IPS-15b (cell line): ENCODE measurements around the gene SLC25A14.
A peak's percentile ranks its signal among the peaks of the same experiment; 100 is the strongest.

Experiments
- H3K27me3 ChIP-seq: one replicate; pipeline ENCODE4 v1.6.1; 2013; ENCODE audit warnings: low read length; ENCODE audit not compliant: control insufficient read depth, insufficient read depth
- H3K36me3 ChIP-seq: one replicate; pipeline ENCODE4 v1.6.1; 2013; ENCODE audit warnings: low read length; ENCODE audit not compliant: control insufficient read depth, insufficient read depth
- H3K4me1 ChIP-seq: one replicate; pipeline ENCODE4 v1.6.1; 2013; ENCODE audit warnings: mild to moderate bottlenecking, low read length; ENCODE audit not compliant: control insufficient read depth, insufficient read depth
- H3K4me3 ChIP-seq: one replicate; pipeline ENCODE4 v1.5.1; 2013; ENCODE audit warnings: low read depth, low read length
- H3K9ac ChIP-seq: one replicate; pipeline ENCODE4 v1.6.1; 2013; ENCODE audit warnings: low read depth, mild to moderate bottlenecking, low read length
- H3K9me3 ChIP-seq: one replicate; pipeline ENCODE4 v1.6.1; 2013; ENCODE audit warnings: mild to moderate bottlenecking, low read length; ENCODE audit not compliant: control insufficient read depth, insufficient read depth

Gene SLC25A14

GRCh38 chrX:130386408-130386808, 46.7 kb downstream of the SLC25A14 start:
- no peak overlapping the region for H3K4me3 ChIP-seq
- H3K9me3 ChIP-seq, result no peaks in the 10 kb centered on the region

DNA sequence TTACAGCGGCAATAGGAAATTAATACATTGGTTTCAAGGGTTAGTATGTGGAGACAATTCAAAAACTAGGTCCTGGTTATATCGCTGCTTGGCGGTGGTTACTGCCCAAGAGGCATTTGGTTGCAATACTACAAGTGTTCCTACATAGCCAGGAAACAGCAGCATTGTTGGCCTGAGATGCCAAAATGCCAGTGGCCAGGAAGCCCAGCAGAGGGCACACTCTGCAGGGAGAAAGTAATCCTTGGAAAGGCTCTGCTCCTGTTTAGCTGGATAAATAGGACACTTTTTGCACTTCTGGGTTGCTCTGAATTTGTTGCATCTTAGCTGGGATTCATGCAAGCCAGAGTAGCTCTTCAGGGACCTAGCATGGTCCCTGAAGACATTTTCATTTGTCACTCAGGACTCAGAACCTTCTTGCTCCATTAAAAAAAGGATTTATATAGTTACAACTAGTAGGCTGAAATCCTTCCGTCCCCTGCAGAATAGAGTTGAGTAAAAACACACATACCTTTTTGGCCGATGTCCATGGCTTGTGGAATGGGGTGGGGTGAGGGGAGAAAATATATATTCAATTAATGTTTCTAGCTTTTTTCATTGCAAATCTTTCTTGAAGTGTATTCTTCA, 53.8 kb downstream of the SLC25A14 start:
- no peak overlapping the region for H3K9ac ChIP-seq
- no peaks in the 10 kb centered on the region for H3K36me3 ChIP-seq
- no peak overlapping the region for H3K4me3 ChIP-seq
- H3K27me3 ChIP-seq, result peaks cover 3% of the 10 kb centered on the region
- H3K9me3 ChIP-seq, result no peaks in the 10 kb centered on the region
- H3K4me1 ChIP-seq, result no peaks in the 10 kb centered on the region

More at GRCh38 chrX:130386408-130386808, 46.7 kb downstream of the SLC25A14 start:
- H3K36me3 ChIP-seq, result no peaks in the 10 kb centered on the region
- no peaks in the 10 kb centered on the region for H3K27me3 ChIP-seq
- H3K4me1 ChIP-seq, result no peaks in the 10 kb centered on the region
- H3K9ac ChIP-seq, result no peak overlapping the region

GRCh38 chrX:130395341-130395740, 55.6 kb downstream of the SLC25A14 start:
- Histone ChIP-seq H3K36me3 (no peaks in the 10 kb centered on the region), H3K4me3 (no peak overlapping the region), H3K27me3 (peaks cover 14% of the 10 kb centered on the region), H3K4me1 (no peaks in the 10 kb centered on the region), H3K9me3 (no peaks in the 10 kb centered on the region), H3K9ac (no peak overlapping the region)

- Histone ChIP-seq H3K4me1 (no peaks in the 10 kb centered on the region), H3K4me3 (peak within 1 kb of the TSS; percentile 93), H3K9me3 (no peaks in the 10 kb centered on the region), H3K9ac (peak within 1 kb of the TSS; percentile 89), H3K27me3 (peaks cover 13% of the 10 kb centered on the region), H3K36me3 (peaks cover 11% of the 10 kb centered on the region)
Observed at GRCh38 chrX:130401415-130402207, 61.9 kb downstream of the SLC25A14 start, which contains the start of gene RBMX2. Gene RBMX2, plus strand, starts transcription at chrX:130401987. Its CDS starts 46 bp downstream, at chrX:130402033.

- H3K4me1 ChIP-seq, result no peaks in the 10 kb centered on the region
- peaks cover 11% of the 10 kb centered on the region for H3K36me3 ChIP-seq
- no peaks in the 10 kb centered on the region for H3K9me3 ChIP-seq
- peaks cover 11% of the 10 kb centered on the region for H3K27me3 ChIP-seq
- H3K9ac ChIP-seq, result peak overlapping the region; percentile 89
- peak overlapping the region; percentile 93 for H3K4me3 ChIP-seq
Observed at GRCh38 chrX:130402208-130402684, 62.5 kb downstream of the SLC25A14 start.

- H3K9me3 ChIP-seq, result no peaks in the 10 kb centered on the region
- no peaks in the 10 kb centered on the region for H3K4me1 ChIP-seq
- peaks cover 6% of the 10 kb centered on the region for H3K36me3 ChIP-seq
- H3K4me3 ChIP-seq, result no peak overlapping the region
- no peaks in the 10 kb centered on the region for H3K27me3 ChIP-seq
- H3K9ac ChIP-seq, result no peak overlapping the region
Observed at GRCh38 chrX:130413415-130413814, 73.7 kb downstream of the SLC25A14 start.

DNA sequence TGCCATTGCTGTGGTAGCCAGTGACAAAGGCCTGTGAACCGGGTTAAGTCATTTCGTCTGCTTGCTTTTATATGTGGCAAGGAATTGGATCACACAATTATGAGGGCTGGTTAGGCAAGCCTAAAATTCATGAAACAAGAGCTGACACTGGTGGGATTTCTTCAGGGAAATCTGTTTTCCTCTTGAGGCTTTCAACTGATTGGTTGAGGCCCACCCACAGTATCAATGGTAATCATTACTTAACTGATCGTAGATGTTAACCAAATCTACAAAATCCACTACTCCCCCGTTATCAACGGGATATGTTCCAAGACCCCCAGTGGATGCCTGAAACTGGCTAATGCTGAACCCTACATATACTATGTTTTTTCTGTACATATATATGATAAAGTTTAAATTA, 75.1 kb downstream of the SLC25A14 start:
- Histone ChIP-seq H3K27me3 (no peaks in the 10 kb centered on the region), H3K36me3 (peaks cover 6% of the 10 kb centered on the region)

GRCh38 chrX:130415201-130415600, 75.5 kb downstream of the SLC25A14 start:
- Histone ChIP-seq H3K9me3 (no peaks in the 10 kb centered on the region), H3K9ac (no peak overlapping the region), H3K27me3 (no peaks in the 10 kb centered on the region), H3K4me3 (no peak overlapping the region), H3K36me3 (peaks cover 6% of the 10 kb centered on the region), H3K4me1 (peaks cover 11% of the 10 kb centered on the region)

More for the DNA sequence above, 75.1 kb downstream of the SLC25A14 start:
- H3K9me3 ChIP-seq, result no peaks in the 10 kb centered on the region
- H3K4me1 ChIP-seq, result peaks cover 11% of the 10 kb centered on the region
- no peak overlapping the region for H3K9ac ChIP-seq
- H3K4me3 ChIP-seq, result no peak overlapping the region

- Histone ChIP-seq H3K36me3 (peaks cover 6% of the 10 kb centered on the region), H3K4me3 (no peak overlapping the region), H3K9me3 (no peaks in the 10 kb centered on the region), H3K27me3 (no peaks in the 10 kb centered on the region), H3K9ac (no peak overlapping the region), H3K4me1 (peaks cover 11% of the 10 kb centered on the region)
Observed at GRCh38 chrX:130416785-130417184, 77.1 kb downstream of the SLC25A14 start.

DNA sequence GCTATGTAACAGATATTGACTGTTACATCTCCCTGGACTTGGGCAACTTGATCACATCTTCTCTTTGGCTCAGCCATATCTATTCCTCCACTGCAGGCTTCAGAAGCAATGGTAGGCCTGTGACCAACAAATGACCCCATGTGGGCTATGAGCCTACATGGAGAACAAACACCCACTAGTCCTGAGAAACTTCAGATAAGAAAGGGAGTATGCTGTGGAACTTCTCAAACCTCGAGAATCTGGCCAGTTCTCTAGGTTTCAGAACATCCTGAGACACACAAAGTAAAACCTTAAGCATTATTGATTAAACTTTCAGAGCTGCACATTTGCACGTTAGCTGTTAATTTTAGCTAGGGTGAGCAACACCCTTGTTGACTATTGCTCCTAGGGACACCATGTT, 78.3 kb downstream of the SLC25A14 start:
- no peak overlapping the region for H3K4me3 ChIP-seq
- peaks cover 11% of the 10 kb centered on the region for H3K4me1 ChIP-seq
- no peaks in the 10 kb centered on the region for H3K27me3 ChIP-seq
- H3K9me3 ChIP-seq, result no peaks in the 10 kb centered on the region
- peak overlapping the region; percentile 16 for H3K9ac ChIP-seq
- peaks cover 2% of the 10 kb centered on the region for H3K36me3 ChIP-seq

GRCh38 chrX:130418740-130419139, 79.0 kb downstream of the SLC25A14 start:
- Histone ChIP-seq H3K9ac (no peak overlapping the region), H3K36me3 (peaks cover 2% of the 10 kb centered on the region), H3K9me3 (no peaks in the 10 kb centered on the region), H3K4me1 (peaks cover 11% of the 10 kb centered on the region), H3K4me3 (no peak overlapping the region), H3K27me3 (no peaks in the 10 kb centered on the region)

- peaks cover 2% of the 10 kb centered on the region for H3K36me3 ChIP-seq
- H3K9ac ChIP-seq, result no peak overlapping the region
- peaks cover 11% of the 10 kb centered on the region for H3K4me1 ChIP-seq
- no peaks in the 10 kb centered on the region for H3K9me3 ChIP-seq
- no peaks in the 10 kb centered on the region for H3K27me3 ChIP-seq
- H3K4me3 ChIP-seq, result no peak overlapping the region
Observed at GRCh38 chrX:130419263-130419662, 79.5 kb downstream of the SLC25A14 start.
